Fibroblast of lung (primary cell): Measurements from ENCODE around the gene PFKFB4. TPM values are rescaled to one million over a fixed set of nuclear protein-coding genes. Genes with fewer than 3 reads are reported as not detected.

ENCODE experiments used
- DNase-seq, 2 donors: peaks; one replicate each; pipeline versions ENCODE4 v3.0.0 to v3.0.0-alpha.2; 2010; ENCODE audit warnings: low read depth in 2 of 2
- H2AFZ ChIP-seq: 2 replicates; pipeline ENCODE4 v1.5.1; 2012; ENCODE audit warnings: low read length, control low read depth, inconsistent platforms
- H3K27ac ChIP-seq: 2 replicates; pipeline ENCODE4 v1.5.1; 2011; ENCODE audit warnings: low read length, control low read depth; ENCODE audit not compliant: insufficient read depth
- H3K27me3 ChIP-seq: 2 replicates; pipeline ENCODE4 v1.5.1; 2011; ENCODE audit warnings: mild to moderate bottlenecking, low read length; ENCODE audit not compliant: control insufficient read depth, insufficient read depth
- H3K36me3 ChIP-seq: 2 replicates; pipeline ENCODE4 v1.5.1; 2011; ENCODE audit warnings: low read length; ENCODE audit not compliant: control insufficient read depth, insufficient read depth
- H3K4me1 ChIP-seq: 2 replicates; pipeline ENCODE4 v1.5.1; 2011; ENCODE audit warnings: low read length; ENCODE audit not compliant: control insufficient read depth, insufficient read depth; ENCODE audit errors: extremely low read depth
- H3K4me2 ChIP-seq: 2 replicates; pipeline ENCODE4 v1.5.1; 2011; ENCODE audit warnings: low read length, control low read depth; ENCODE audit not compliant: insufficient read depth; ENCODE audit errors: extremely low read depth
- H3K4me3 ChIP-seq, 4 experiments: fragments of 200-600 bp in 1 of 4; sonication (generic) in 1 of 4; replicated peaks in 1 of 4; 2 replicates each; pipeline ENCODE4 v1.5.1; 2011 to 2016; ENCODE audit warnings: low read length in 4 of 4, low read depth in 3 of 4, mild to moderate bottlenecking in 3 of 4, control low read depth in 2 of 4, inconsistent platforms in 1 of 4, mixed read lengths in 1 of 4; ENCODE audit not compliant: insufficient read depth in 1 of 4; ENCODE audit errors: control extremely low read depth in 1 of 4
- H3K79me2 ChIP-seq: 2 replicates; pipeline ENCODE4 v1.5.1; 2012; ENCODE audit warnings: mild to moderate bottlenecking, low read length, inconsistent platforms; ENCODE audit not compliant: control insufficient read depth, insufficient read depth
- H3K9ac ChIP-seq: 2 replicates; pipeline ENCODE4 v1.5.1; 2011; ENCODE audit warnings: mild to moderate bottlenecking, low read length, control low read depth; ENCODE audit not compliant: insufficient read depth
- H3K9me3 ChIP-seq: 2 replicates; pipeline ENCODE4 v1.5.1; 2012; ENCODE audit warnings: low read depth, low read length; ENCODE audit not compliant: control insufficient read depth, insufficient read depth
- H4K20me1 ChIP-seq: 2 replicates; pipeline ENCODE4 v1.5.1; 2011; ENCODE audit warnings: low read length; ENCODE audit not compliant: control insufficient read depth, insufficient read depth; ENCODE audit errors: extremely low read depth
- CTCF ChIP-seq, 2 donors: IDR thresholded peaks in 1 of 2; conservative IDR thresholded peaks in 1 of 2; 1 replicate in 1 of 2; 2 replicates in 1 of 2; pipeline ENCODE4 v1.5.1; 2011 to 2012; ENCODE audit warnings: low read length in 2 of 2, control low read depth in 1 of 2, inconsistent platforms in 1 of 2, low read depth in 1 of 2, mild to moderate bottlenecking in 1 of 2
- EZH2 ChIP-seq: IDR thresholded peaks from 2 replicates; pipeline ENCODE4 v1.5.1; 2012; ENCODE audit warnings: low read length, control low read depth, mild to moderate bottlenecking; ENCODE audit errors: missing control alignments
- polyA plus RNA-seq, 2 donors: library from polyadenylated mRNA; depleted of rRNA in 1 of 2; stranded (reverse) in 1 of 2; unstranded in 1 of 2; fragments of >200 nt; gene quantifications; 2 replicates each; pipeline ENCODE4 v1.2.1, GENCODE V29; 2011 to 2012; ENCODE audit warnings: missing spikeins in 1 of 2
- total RNA-seq: library from RNA; depleted of rRNA; stranded (reverse); fragments of >200 nt; gene quantifications from 2 replicates; pipeline ENCODE4 v1.2.1, GENCODE V29; 2014

Gene PFKFB4
- total and polyA plus RNA-seq, 2 donors (not counting 1 experiment from before 2014, with no cell fraction given) = 9.3 to 12.2 TPM

GRCh38 chr3:48600711-48601621 lies 44.4 kb upstream of the PFKFB4 start:
- no peak for TF ChIP-seq CTCF (conservative IDR thresholded peaks at IDR 0.05 in 1 of 2, IDR thresholded peaks at IDR 0.05 in 1 of 2; ENCODE audit: low read depth in 1 of 2, low read length in 2 of 2)
- no peak for TF ChIP-seq EZH2
- peaks cover 30% of the 10 kb centered on the region for H3K4me1 ChIP-seq
- H4K20me1 ChIP-seq = no peaks in the 10 kb centered on the region
- no peaks in the 10 kb centered on the region for H3K79me2 ChIP-seq
- H2AFZ ChIP-seq = no peak overlapping the region
- no peak overlapping the region for H3K9ac ChIP-seq
- H3K9me3 ChIP-seq = no peaks in the 10 kb centered on the region
- H3K36me3 ChIP-seq = peaks cover 50% of the 10 kb centered on the region
- no peak overlapping the region for H3K27ac ChIP-seq
- no peak for DNase-seq
- no peak overlapping the region for H3K4me3 ChIP-seq
- no peaks in the 10 kb centered on the region for H3K27me3 ChIP-seq
- no peak overlapping the region for H3K4me2 ChIP-seq

GRCh38 chr3:48599509-48600285 lies 43.1 kb upstream of the PFKFB4 start:
- no peak overlapping the region for H2AFZ ChIP-seq
- peak overlapping the region; percentile 69 for H3K4me2 ChIP-seq
- peaks cover 39% of the 10 kb centered on the region for H3K36me3 ChIP-seq
- H3K9ac ChIP-seq = no peak overlapping the region
- DNase-seq = no peak
- peaks cover 40% of the 10 kb centered on the region for H3K4me1 ChIP-seq
- no peak for TF ChIP-seq EZH2
- TF ChIP-seq CTCF (conservative IDR thresholded peaks at IDR 0.05 in 1 of 2, IDR thresholded peaks at IDR 0.05 in 1 of 2; ENCODE audit: low read depth in 1 of 2, low read length in 2 of 2) = no peak
- no peaks in the 10 kb centered on the region for H3K79me2 ChIP-seq
- no peaks in the 10 kb centered on the region for H4K20me1 ChIP-seq
- no peaks in the 10 kb centered on the region for H3K27me3 ChIP-seq
- H3K9me3 ChIP-seq = no peaks in the 10 kb centered on the region
- peak overlapping the region; percentile 95 for H3K27ac ChIP-seq
- no peak overlapping the region for H3K4me3 ChIP-seq

GRCh38 chr3:48599077-48599501 lies 42.5 kb upstream of the PFKFB4 start:
- Histone ChIP-seq H3K9me3 (no peaks in the 10 kb centered on the region), H3K36me3 (peaks cover 38% of the 10 kb centered on the region), H3K4me3 (peak overlapping the region in 2 of 4 experiments; percentile 8 to 32), H3K79me2 (no peaks in the 10 kb centered on the region), H3K9ac (peak overlapping the region; percentile 5), H2AFZ (no peak overlapping the region), H4K20me1 (no peaks in the 10 kb centered on the region), H3K27me3 (no peaks in the 10 kb centered on the region), H3K27ac (peak overlapping the region; percentile 95), H3K4me1 (peaks cover 46% of the 10 kb centered on the region), H3K4me2 (peak overlapping the region; percentile 69)
- DNase-seq = no peak
- TF ChIP-seq CTCF (conservative IDR thresholded peaks at IDR 0.05 in 1 of 2, IDR thresholded peaks at IDR 0.05 in 1 of 2; ENCODE audit: low read depth in 1 of 2, low read length in 2 of 2) = no peak
- TF ChIP-seq EZH2 = no peak
